GM18858 (cell line): ENCODE data around the gene AOAH.
"Not testable (repeated sequence)": the region's sequence is repeated elsewhere in the genome, so short reads cannot be mapped to it uniquely, and the experiment has no call there.

ENCODE experiments used
- ATAC-seq: cut with Tn5 transposase; IDR thresholded peaks from one replicate; pipeline ENCODE4 v1.9.1; 2021; ENCODE audit not compliant: unreplicated experiment

AOAH gene

GRCh38 chr7:36475011-36475342 is 249.3 kb downstream of the AOAH start:
- no peak for ATAC-seq

- no peak for ATAC-seq
Observed at GRCh38 chr7:36474283-36475010, 249.8 kb downstream of the AOAH start.

- ATAC-seq: no peak
Observed at GRCh38 chr7:36473454-36474282, 250.6 kb downstream of the AOAH start.

- no peak for ATAC-seq
Observed at GRCh38 chr7:36472141-36472729, 252.1 kb downstream of the AOAH start.

- ATAC-seq: no peak
Observed at GRCh38 chr7:36469236-36469635, 255.1 kb downstream of the AOAH start.

- no peak for ATAC-seq
Observed at GRCh38 chr7:36468370-36469101, 255.8 kb downstream of the AOAH start.

GRCh38 chr7:36466001-36466400 is 258.3 kb downstream of the AOAH start:
- ATAC-seq: not testable (repeated sequence)

GRCh38 chr7:36464271-36464670 is 260.0 kb downstream of the AOAH start:
- no peak for ATAC-seq
